Endometrium (tissue), 2 donors: ENCODE results near the gene ZBTB42.

Experiments
- FAIRE-seq: peaks from 2 replicates; lab custom pipeline; 2012; peaks lifted over from hg19 to GRCh38; lab: Jason Lieb, UNC
- donor health status: control.
- donor health status: control.

ZBTB42 gene

GRCh38 chr14:104844306-104845032 lies 43.6 kb downstream of the ZBTB42 start:
- FAIRE-seq: no peak

- FAIRE-seq: no peak
Observed at GRCh38 chr14:104845033-104845666, 44.2 kb downstream of the ZBTB42 start.

GRCh38 chr14:104845834-104846441 lies 45.0 kb downstream of the ZBTB42 start:
- no peak for FAIRE-seq

- no peak for FAIRE-seq
Observed at GRCh38 chr14:104852280-104852663, 51.4 kb downstream of the ZBTB42 start.
